Ramos (cell line): Measurements from ENCODE around the gene KNOP1.

Source experiments
- in situ Hi-C: fragments of 300-500 bp; cut with MboI; formaldehyde crosslinking; loops from one replicate; pipeline ENCODE4 v1.14.3; 2022; ENCODE audit warnings: low sequenced_read_pairs; ENCODE audit not compliant: unreplicated experiment

Gene KNOP1

DNA sequence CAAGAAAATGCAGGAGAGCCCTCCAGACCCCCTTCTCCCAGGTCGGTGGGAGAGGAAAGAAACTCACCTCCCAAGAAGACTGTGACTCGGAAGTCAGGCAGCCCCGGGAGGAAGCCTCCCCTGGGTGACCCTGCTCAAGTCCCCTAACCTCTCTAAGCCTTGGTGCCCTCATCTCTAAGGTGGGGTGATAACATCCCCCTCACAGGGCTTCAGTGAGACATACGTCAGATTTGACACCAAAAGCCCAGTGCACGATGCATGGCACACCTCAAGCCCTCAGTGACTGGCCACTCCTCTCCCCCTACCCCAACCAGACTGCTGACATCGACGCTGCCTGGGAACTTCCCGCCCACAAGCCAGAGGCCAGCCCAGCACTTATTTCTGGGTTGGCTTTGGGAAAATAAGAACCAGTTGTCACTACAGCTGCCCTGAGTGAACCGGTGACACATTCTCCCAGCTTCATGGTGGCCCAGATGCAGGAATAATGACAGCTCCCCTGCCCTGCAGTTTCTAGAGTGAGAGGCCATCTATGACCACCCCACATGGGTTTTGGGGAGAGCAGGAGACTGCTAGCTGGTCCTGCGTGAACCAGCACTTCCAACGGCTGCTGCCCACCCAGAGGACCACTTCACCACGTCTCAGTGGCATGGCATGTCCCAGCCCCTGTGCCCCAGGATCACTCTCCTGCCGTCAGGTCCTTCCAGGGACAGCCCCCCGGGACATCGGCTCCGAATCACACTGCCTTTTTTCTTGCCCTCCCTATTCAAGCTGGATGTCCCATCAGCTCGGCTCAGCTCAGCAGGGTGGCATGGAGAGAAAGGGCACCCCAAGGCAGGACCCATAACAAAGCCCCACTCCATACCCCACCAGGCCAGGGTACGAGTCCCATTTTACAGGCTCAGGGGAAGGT, 9.5 kb downstream of the KNOP1 start:
- in situ Hi-C loops, result no loop called here

DNA sequence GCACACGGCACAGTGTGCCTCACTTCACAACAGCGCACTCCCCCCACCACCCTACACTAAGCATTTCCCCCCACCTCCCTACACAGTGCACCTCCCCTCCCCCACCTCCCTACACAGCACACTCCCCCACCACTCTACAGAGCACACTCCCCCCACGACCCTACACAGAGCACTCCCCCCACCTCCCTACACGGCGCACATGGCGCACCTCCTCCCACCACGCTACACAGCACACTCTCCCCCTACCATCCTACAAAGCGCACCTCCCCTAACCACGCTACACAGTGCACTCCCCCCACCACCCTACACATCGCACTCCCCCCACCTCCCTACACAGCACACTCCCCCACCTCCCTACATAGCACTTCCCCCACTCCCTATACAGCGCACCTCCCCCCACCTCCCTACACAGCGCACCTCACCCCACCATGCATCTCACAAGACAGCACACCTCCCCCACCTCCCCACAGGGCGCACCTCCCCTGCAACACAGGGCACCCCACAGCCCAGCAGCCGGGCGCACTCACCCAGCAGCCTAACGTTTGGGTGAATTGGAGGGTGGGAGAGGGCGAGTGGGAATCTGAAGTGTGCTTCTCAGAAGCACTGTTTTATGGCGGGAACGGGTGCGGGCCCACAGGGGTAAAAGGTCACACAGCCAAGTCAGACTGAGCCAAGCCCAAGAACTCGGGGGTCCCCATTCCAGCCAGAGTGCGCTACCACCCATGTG, 10.3 kb downstream of the KNOP1 start:
- in situ Hi-C loops, result no loop called here

DNA sequence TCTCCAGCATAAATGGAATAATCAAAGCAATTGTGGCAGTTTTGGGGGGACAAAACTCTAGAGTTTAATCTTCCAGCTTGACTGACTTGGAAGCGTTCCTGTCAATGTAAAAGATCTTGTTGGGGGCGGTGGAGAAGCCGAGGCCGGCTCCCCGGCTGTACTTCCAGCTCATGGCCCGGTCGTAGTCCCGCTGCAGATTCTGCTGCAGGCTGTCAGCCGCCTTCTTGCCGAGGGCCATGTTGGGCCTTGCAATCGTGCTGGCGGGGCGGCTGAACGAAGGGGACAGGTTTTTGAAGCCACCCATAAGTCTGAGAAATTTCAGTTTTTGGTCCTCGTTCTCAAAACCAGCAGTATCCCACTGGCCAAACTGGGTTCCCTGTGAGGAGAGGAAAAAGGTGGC, 11.2 kb downstream of the KNOP1 start:
- in situ Hi-C loops, result no loop called here

DNA sequence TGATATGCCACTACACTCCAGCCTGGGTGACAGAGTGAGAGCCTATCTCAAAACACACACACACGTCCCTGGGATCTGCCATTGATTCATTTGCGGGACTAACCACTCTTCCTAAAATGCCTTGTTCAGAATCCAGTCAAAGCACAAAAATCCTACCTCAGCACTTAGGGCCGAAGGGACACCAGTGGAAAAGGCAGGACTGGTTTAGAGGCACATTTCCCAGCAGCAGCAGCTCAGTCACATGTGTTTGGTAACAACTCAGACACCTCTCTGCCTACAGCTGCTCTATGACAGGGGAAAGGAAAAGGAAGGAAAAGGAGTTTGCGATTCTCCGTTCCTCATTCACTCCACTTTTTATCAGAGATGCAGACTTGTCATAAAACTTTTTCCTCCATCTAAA, 12.2 kb downstream of the KNOP1 start:
- in situ Hi-C loops, result no loop called here

DNA sequence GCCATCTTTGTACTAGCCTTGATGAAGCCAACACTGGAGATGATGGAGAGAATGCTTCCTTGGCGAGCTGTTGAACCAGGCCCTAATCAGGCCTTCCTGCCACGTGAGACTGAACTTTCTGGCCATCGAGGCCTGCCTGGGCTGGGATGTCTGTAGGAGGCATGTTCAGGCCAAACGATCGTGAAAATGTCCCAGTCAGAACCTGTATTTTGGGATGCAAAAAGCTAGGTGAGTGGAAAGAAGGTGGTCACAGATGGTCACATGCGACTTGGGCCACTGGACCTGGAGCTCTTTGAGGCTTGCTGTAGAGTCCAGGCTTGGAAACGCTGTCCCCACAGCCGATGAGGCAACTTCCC, 12.9 kb downstream of the KNOP1 start:
- in situ Hi-C loops, result no loop called here

DNA sequence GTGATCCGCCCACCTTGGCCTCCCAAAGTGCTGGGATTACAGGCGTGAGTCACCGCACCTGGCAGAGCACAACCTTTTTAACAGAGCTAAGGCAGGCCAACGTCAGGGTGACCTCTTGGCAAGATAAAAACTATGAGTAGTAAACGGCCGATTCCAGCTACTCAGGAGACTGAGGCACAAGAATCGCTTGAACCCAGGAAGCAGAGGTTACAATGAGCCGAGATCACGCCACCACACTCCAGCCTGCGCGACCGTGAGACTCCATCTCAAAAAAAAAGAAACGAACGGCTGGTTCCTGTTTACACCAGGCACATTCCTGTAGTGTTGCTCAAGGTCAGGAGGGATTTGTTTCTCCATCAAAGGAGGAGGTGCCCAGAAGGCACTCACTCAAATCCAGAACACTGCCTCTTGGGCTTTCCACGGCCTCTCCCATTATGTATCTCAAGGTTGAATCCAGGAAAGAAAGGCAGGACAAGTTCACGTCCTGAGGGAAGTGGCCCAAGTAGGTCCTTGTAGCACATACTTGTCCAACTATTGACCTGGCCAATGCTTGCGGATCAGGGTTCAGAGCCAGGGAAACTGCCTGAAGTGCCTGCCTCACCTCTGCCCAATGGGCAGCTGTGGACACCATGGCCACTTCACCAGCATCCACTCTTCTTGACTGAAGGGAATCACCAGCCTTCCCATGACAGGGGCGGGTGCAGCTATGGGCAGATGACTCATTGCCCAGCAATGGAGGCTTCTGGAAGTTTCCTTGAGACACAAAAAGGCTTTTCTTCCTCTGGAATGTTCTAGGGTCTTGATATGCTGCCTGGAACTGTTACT, 13.5 kb downstream of the KNOP1 start:
- in situ Hi-C loops, result no loop called here

DNA sequence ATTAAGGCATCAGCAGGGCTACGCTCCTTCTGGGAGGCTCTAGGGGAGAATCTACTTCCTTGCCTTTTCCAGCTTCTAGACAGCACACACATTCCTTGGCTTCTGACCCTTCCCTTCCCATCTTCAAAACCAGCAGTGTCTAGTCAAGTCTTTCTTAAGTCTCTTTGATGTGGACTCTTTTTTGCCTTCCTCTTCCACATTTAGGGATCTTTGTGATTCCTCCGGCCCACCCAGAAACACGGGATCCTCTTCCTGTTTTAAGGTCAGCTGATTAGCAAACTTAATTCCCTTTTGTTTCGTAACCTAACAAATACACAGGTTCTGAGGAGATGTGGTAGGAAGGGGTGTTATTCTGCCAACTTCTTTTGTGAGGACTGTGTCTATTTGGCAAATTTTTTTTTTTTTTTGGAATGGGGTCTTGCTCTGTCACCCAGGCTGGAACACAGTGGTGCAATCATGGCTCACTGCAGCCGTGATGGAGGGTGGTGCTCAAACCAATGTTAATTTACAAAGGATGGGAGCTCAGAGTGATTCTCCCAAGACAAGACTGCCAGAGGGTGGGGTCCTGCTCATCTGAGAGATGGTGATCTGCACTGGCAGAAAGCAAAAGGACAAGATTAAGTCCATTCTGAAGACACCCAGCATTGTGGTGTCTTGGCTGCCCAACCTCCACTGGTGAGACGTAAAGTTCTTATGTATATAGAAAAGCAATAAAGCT, 14.7 kb downstream of the KNOP1 start:
- in situ Hi-C loops, result no loop called here

DNA sequence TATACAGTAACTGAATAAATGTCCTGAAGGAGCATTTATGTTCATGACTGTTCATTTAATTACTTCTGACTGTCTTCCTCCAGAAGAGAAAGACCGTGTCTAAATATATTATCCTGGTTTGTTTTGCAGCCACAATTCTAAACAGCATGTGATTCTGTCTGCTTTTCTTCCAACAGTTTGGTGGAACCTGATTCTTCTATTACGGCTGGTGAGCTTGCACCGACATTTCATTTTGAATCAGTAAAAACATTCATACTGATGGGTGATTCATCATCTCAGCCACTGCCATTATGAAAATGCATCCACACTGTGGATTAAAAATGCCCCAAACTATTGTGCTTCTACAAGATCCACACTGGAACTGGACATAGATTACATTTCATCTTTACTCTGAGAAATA, 16.9 kb downstream of the KNOP1 start:
- in situ Hi-C loops, result no loop called here

DNA sequence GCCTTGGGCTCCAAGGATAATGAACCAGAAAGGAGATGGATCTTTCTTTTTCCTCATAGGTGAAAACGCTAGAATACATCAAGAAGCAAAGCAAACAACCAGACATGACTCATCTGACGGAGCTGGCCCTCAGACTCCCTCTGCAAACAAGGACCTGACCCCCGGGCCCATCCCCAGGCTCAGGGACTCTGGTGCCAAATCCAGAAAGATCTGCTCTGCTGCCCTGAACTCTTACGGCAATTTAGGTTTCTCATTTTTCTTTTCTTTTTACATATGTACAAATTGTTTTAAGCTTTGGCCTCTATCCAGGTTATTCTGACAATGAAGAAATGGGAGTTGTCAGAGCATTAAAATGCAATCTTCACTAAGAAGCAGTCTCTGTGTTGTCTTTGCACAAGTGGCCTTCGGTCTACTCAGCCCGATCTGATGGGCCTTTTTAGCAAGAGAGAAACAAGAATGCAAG, 17.7 kb downstream of the KNOP1 start:
- in situ Hi-C loops, result no loop called here

DNA sequence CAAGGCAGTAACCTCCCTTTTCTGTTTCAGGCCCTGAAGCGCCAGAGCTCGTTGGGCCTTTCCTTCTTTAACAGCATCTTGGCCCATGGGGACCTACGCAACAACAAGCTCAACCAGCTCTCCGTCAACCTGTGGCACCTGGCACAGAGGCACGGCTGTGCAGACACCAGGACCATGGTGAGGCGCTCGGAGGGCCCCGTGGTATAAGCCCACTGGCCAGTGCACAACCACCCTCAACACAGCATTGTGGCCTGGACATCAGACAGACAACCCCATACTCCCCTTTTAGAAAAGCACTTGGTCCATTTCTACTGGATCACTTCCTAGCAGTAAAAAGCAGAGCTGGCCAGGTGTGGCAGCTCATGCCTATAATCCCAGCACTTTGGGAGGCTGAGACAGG, 18.6 kb downstream of the KNOP1 start:
- in situ Hi-C loops, result no loop called here

DNA sequence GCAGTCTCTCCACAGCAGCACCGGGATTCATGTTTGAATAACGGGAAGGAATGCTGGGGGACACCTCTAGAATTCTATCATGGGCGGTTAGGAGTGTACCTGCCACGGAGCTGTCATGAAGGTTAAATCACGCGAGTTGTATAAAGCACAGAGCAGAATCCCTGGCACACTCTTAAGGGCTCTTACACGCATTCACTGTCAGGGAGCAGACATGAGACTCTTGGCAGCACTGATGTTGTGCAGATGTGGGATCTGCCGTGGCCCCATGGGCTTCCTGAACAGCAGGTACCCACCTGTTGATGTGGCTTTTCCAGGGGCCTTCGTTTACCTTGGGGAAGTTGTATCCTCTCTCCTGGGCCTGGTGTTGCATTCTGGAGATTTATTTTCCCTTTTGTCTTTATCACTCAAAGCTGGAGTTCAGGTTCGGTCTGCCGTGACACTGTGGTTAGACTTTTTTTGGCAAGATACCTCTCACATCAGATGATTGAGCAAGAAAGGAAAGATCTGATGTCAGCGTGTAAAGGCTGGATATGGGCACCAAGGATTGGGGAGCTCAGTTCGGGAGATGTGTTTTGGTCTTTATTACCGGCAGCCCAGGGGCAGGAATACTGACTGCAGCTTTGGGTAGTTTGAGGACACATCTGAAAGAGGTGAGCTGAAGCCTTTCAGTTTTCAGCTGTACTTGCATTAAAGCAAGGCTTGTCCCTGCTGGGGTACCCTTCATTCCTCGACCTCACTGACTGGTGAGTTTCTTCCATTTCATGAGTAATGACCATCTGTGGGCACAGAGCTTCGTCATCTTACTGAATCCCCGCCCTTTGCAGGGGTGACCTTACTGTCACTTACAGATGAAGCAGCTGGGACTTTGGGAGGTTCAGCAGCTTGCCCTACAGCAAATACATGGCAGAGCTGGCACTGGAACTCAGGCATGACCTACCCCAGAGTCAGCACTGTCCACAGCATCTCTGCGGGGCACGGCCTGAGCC, 19.3 kb downstream of the KNOP1 start:
- in situ Hi-C loops, result no loop called here

DNA sequence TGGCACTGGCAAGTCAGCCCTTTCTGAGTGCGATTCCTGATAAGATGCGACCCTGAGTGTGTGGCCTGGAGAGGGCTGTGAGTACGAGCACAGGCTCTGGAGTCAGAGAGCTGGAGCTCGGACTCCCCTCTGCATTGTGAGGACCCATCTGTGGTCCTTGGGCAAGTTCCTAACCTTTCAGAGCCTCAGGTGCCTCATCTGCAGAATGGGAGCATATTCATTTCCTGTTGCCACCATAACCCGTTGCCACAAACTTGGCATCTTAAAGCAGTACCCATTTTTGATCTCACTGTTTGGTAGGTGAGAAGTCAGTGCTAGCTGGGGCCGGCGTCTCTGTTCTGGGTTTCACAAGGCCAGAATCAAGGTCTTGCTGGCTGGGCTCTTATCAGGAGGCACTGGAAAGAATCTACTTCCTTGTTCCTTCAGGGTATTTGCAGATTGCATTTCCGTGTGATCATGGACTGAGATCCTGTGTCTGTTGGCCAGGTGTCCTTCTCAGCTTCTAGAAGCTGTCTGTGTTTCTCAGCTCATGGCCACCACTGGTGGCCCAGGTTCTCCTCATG, 20.2 kb downstream of the KNOP1 start:
- in situ Hi-C loops, result no loop called here

DNA sequence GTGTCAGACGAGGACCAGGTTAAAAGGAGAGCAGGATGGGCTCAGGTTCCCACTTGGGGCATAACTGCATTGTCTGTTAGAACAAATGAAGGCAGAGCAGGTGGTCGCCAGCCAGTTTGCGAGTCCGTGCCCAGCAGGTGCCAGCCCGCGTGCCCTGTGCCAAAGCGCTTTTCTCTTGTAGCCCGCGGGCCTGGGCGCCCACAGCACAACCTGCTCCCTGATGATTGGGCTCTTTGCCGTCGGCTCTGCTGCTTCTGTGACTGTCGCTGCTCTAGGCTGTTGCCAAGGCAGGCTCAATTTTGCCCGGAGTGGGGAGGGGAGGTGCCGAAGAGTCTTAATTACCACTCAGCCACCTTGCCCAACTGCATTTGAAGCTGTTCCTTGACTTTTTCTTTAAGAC, 21.1 kb downstream of the KNOP1 start:
- in situ Hi-C loops, result no loop called here

DNA sequence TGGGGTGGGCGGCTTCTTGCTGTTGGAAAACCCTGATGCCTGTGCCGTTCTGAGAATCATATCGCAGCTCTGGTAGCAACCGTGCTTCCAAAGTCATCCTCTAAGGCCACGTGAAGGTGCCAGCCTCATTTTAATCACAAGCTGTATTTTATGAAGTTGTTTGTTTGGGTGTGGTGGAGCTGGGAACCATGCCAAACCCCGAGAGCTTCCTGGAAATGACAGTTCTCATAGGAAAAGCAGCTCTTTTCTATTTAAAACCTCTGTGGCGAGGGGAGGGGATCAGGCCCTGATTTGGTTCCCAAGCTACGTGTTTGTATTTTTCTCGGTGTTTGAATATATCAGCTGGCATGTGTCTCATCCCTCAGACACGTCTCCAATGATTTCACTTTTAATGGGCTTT, 21.7 kb downstream of the KNOP1 start:
- in situ Hi-C loops, result no loop called here

DNA sequence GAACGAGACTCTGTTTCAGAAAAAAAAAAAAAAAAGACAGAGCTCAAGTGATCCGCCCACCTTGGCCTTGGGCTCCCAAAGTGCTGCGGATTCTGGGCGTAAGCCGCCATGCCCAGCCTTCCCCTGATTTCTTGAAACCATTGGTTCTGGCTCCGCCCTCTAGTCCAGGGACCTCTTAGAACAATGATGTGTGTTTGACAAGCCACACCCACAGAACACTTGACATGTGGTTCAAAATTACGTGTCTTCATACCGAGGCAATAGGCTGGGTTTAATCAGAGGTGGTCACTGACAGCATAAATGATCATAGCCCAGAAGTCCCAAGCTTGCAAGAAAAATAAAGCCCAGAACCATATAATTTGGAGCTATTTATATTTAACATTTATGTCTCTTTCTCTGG, 23.0 kb downstream of the KNOP1 start:
- in situ Hi-C loops, result no loop called here

DNA sequence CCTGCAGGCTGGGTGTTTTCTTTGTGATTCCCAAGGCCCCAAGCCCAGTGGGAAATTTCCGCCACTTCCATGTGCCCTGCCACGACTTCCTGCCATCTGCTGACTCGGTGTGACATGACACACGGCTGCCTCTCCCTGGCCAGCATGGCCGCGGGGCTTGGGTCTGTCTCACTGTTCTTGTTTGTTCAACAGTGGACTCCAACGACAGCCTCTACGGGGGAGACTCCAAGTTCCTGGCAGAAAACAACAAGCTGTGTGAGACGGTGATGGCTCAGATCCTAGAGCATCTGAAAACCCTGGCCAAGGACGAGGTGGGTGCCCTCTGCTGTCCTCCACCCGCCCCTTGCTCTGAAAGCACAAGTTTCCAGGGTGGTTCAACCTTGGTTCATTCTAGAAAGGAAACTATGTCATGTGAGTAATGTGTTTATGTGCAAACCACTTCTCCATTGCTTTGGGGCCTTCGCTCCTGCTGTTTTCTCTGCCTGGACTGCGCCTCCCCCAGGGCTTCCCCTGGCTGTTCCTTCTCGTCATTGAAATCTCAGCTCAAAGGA, 26.8 kb downstream of the KNOP1 start:
- in situ Hi-C loops, result no loop called here

DNA sequence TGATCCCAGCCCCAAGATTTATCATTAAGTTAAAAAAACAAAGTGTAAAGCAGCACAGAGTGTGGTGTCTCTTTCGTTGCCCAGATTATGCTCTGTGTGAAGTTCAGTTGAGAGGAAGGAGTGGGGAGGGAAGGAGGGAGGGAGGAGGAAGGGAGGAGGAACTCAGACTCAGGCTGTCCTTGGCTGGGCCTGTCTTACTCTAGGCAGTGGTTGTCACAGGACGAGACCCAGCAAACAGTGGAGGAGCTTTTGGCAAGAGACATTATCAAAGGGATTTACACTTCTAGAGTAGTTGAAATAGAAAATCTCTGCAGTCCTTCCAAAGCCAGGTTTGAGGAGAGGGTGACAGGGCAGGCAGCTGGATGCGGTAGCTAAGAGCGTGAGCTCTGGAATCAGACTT, 27.8 kb downstream of the KNOP1 start:
- in situ Hi-C loops, result no loop called here

DNA sequence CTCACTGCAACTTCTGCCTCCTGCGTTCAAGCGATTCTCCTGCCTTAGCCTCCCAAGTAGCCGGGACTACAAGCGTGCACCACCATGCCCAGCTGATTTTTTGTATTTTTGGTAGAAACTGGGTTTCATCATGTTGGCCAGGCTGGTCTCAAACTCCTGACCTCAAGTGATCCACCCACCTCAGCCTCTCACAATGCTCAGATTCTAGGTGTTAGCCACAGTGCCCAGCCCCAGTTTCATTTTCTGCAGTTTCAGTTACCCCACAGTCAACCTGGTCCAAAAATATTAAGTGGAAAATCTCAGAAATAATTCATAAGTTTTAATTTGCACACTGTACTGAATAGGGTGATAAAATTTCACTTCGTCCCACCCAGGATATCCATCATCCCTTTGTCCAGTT, 28.7 kb downstream of the KNOP1 start:
- in situ Hi-C loops, result no loop called here
